ENCODE data around the gene UBE2G1. TPM values are rescaled to one million over a fixed set of nuclear protein-coding genes. Genes with fewer than 3 reads are reported as not detected.

The UBE2G1 gene
- total RNA-seq, 1 donor from 2014 or later: 105 TPM

DNA sequence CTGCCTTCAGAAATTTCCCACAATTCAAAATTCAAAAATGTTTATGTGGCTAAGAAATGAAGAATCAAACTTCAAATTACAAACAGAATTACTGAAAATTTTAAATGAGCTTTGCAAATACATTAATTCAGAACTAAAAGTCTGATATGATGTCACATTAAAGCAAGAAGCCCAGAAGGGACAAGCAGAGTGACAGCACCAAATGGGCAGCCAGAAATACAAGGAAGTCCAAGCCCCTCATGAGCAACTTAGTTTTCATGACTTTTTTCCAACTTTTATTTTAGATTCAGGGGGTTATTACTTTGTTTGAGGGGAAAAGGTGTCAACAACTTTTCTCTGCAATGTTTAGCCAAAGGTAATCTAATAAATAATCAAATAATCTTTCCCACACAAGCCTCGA lies 21.5 kb downstream of the UBE2G1 start:
- intact Hi-C loops (cut with micrococcal nuclease): no loop called here
- no peak for DNase-seq
- no peak for ATAC-seq

- ATAC-seq (no peak), DNase-seq (no peak)
- intact Hi-C loops (cut with micrococcal nuclease): no loop called here
Measured at GRCh38 chr17:4342535-4342934, 23.9 kb downstream of the UBE2G1 start.

DNA sequence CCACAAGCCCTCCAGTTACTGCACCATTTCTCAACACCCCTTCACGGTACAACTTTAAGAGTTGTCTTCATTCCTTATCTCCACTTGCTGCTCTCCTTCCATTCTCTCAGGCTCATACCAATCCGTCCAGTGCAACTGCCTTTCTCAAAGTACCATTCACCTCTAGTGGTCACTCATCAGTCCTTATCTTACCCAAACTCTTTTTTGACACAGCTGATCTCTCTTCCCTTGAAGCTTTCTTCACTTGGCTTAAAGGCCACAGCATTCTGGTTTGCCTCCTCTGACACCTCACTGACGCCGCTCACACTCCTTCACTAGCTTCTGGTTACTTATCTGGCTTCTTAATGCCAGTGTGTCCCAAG lies 24.9 kb downstream of the UBE2G1 start:
- no peak for DNase-seq
- ATAC-seq: peak; percentile 69
- intact Hi-C loops (cut with micrococcal nuclease): no loop called here

GRCh38 chr17:4340914-4341615 lies 25.4 kb downstream of the UBE2G1 start:
- intact Hi-C loops (cut with micrococcal nuclease): no loop called here
- ATAC-seq (peak; percentile 9), DNase-seq (no peak)

DNA sequence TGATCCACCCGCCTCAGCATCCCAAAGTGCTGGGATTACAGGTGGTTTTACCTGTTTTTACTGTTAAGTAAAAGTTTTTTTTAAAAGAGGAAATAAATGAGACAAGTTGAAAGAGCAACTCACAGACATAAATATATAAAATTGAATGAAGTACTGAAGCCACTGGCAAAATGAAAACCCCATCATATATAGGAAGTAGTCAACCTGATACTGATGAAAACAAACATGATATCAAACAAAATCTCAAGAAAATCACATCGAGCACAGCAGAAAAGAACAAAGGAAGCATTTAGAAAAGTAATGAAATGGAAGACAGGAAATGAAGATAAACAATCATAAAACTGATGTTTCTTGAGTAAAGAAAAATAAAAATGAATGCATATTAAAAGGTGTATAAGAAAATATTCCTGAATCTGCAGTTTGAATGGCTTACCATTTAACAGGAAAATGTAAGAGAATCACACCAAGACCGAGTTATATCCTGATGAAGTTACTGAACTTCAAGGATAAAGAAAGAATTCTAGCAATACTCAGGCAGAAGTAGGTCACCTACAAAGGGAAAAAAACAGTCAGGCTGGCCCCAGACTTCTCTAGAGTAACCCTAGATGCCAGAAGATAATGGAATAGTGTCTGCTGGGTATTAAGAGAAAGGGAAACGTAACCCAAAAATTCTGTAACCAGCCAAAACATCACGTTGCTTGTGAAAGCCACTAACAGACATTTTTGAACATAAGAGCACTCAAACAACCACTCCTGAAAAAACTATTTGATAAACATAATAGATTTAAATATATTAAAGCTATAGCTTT lies 31.5 kb downstream of the UBE2G1 start:
- DNase-seq (no peak), ATAC-seq (no peak)
- intact Hi-C loops (cut with micrococcal nuclease): no loop called here

DNA sequence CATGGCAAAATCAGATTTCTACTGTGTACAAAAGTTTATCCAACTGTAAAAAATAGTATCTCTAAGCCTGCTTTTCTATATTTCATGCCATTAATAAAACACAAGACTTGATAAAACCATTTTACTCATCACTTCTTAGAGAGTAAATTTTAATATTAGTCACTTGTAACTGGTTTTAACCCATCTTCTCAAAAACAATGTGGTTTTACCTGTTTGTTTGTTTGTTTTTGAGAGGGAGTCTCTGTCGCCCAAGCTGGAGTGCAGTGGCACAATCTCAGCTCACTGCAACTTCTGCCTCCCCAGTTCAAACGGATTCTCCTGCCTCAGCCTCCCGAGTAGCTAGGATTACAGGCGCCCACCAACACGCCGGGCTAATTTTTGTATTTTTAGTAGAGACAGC lies 32.1 kb downstream of the UBE2G1 start:
- DNase-seq: no peak
- ATAC-seq: no peak

DNA sequence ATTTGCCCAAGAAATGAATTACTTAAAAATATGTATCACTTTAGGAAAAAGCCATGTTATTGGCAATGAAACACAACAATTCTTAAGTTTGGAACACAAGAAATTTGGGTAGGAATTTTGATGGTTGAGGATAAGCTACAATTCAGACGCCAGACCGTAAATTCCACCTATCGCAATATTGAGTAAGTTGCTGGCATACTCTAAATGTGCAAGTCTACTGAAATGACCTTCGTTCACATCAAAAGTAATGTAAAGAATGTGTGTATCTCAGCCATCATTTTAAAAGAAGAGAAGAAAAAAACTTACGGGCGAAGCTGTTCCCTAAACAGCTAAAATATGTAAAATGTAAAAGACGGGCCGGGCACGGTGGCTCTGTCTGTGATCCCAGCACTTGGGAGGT lies 33.4 kb downstream of the UBE2G1 start:
- no peak for ATAC-seq
- no peak for DNase-seq
- intact Hi-C loops (cut with micrococcal nuclease): no loop called here

More for the DNA sequence above, 32.1 kb downstream of the UBE2G1 start:
- intact Hi-C loops (cut with micrococcal nuclease): no loop called here

GRCh38 chr17:4332296-4332970 lies 34.0 kb downstream of the UBE2G1 start:
- DNase-seq (no peak), ATAC-seq (peak; percentile 22)
- intact Hi-C loops (cut with micrococcal nuclease): no loop called here

GRCh38 chr17:4331614-4332013 lies 34.9 kb downstream of the UBE2G1 start:
- DNase-seq (no peak), ATAC-seq (peak; percentile 51)
- intact Hi-C loops (cut with micrococcal nuclease): no loop called here

DNA sequence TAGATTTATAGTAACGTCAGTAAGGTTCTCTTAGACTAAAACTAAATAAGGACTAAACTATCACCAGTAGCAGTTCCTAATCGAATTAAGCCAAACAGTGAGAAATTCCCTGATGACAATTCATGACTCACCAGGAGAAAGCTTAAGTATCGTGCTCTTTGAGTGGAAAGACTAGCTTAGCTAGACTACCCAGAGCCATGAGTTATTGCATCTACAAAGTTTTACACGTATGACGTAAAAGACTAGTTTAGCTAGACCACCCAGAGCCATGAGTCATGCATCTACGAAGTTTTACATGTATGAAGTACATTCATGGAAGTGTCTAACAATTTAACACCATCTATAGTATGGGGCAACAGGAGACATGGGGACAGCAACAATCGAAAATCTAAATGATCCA lies 36.6 kb downstream of the UBE2G1 start:
- ATAC-seq: no peak
- intact Hi-C loops (cut with micrococcal nuclease): no loop called here
- DNase-seq: no peak

DNA sequence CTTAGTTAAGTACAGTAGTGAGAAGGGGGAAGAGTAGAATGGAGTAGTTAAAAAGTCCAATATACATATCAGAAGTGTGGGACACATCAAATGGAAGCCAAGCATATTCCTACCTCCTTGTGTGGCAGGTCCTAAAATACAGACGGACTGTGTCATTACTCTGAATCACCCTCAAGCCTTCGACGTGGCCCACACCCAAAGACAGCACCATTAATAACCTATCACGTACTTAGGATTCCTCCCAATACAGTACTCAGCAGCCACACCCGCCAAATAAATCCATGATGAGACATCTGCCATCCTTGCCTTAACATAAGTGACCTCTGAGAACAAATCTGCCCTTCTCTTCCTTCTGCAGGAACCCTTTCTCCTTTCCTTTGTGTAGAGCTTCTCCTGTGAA lies 38.9 kb downstream of the UBE2G1 start:
- DNase-seq: no peak
- peak; percentile 74 for ATAC-seq
- intact Hi-C loops (cut with micrococcal nuclease): no loop called here

DNA sequence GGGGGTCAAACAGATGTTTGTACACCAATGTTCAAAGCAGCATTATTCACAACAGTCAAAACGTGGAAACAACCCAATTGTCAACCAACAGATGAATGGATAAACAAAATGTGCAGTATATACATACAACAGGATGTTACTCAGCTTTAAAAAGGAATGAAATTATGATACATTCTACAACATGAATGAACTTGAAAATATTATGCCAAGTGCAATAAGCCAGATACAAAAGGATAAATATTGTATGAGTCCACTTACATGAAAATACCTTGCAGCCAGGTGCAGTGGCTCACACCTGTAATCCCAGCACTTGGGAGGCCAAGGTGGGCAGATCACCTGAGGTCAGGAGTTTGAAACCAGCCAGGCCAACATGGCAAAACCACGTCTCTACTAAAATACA lies 39.9 kb downstream of the UBE2G1 start:
- ATAC-seq (no peak), DNase-seq (no peak)
- intact Hi-C loops (cut with micrococcal nuclease): no loop called here

GRCh38 chr17:4326112-4326511 lies 40.4 kb downstream of the UBE2G1 start:
- ATAC-seq: no peak
- no peak for DNase-seq
- intact Hi-C loops (cut with micrococcal nuclease): no loop called here

- no peak for ATAC-seq
- intact Hi-C loops (cut with micrococcal nuclease): no loop called here
Measured at GRCh38 chr17:4324463-4324862, 42.0 kb downstream of the UBE2G1 start.

GRCh38 chr17:4319221-4319620 lies 47.3 kb downstream of the UBE2G1 start:
- DNase-seq (no peak), ATAC-seq (no peak)
- intact Hi-C loops (cut with micrococcal nuclease): no loop called here

More at GRCh38 chr17:4324463-4324862, 42.0 kb downstream of the UBE2G1 start:
- DNase-seq: no peak

DNA sequence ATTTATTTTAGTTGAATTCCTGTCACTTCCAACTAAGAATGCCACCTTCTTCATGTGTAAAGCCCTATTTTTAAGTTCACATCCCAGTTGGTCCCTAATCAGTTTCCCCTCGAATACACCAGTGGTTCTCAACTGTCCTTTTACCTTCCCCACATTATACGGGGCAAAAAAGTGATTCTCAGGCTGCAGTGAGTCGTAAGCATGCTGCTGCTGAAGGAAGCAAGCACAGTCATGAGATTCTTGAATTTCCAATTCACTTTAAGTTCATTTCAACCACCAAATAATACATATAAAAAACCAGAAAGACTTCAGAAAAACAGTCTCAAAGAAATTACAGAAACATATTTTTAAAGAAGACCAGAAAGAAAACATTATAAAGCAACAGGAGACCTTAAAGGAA lies 47.9 kb downstream of the UBE2G1 start:
- ATAC-seq: no peak
- no peak for DNase-seq
- intact Hi-C loops (cut with micrococcal nuclease): no loop called here

GRCh38 chr17:4318186-4318585 lies 48.3 kb downstream of the UBE2G1 start:
- intact Hi-C loops (cut with micrococcal nuclease): no loop called here
- ATAC-seq (no peak), DNase-seq (no peak)

GRCh38 chr17:4317610-4318009 lies 48.9 kb downstream of the UBE2G1 start:
- intact Hi-C loops (cut with micrococcal nuclease): no loop called here
- DNase-seq: no peak
- no peak for ATAC-seq

DNA sequence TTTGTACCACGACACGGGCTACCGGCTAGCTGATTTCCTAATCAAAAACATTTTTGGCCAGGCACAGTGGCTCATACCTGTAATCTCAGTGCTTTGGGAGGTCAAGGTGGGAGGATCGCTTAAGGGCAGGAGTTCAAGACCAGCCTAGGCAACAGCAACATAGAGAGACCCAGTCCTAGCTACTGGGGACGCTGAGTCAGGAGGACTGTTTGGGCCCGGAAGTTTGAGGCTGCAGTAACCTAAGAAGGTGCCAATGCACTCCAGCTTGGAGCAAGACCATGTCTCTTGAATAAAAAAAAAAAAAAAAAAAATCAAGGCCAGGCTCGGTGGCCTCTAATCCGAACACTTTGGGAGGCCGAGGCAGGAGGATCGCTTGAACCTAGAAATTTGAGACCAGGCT lies 49.8 kb downstream of the UBE2G1 start:
- intact Hi-C loops (cut with micrococcal nuclease): no loop called here
- DNase-seq (no peak), ATAC-seq (peak; percentile 4)

- ATAC-seq: no peak
- DNase-seq: no peak
- intact Hi-C loops (cut with micrococcal nuclease): no loop called here
Measured at GRCh38 chr17:4314618-4315017, 51.9 kb downstream of the UBE2G1 start.
